Measurements from ENCODE around the gene AOC3.

Gene AOC3

DNA sequence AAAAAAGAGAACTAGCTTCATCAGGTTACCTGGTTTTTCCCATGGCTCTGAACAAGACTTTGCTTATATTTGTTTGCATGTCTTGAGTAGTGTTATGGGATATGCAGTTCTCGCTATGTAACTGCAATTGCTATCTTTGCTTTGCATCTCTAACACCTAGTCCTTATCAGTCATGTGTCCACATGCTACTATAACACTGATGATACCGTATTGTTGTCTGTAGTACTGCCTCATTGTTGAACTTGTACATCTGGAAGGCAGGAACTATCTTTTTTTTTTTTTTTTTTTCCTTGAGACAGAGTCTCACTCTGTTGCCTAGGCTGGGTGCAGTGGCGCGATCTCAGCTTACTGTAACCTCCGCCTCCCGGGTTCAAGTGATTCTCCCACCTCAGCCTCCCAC is 15.3 kb upstream of the AOC3 start:
- Histone ChIP-seq H3F3A (ENCODE audit: low read depth) (no peaks in the 10 kb centered on the region), H3K27me3 (ENCODE audit: insufficient read depth, low read length, poor library complexity, severe bottlenecking) (no peaks in the 10 kb centered on the region), H3K4me3 (ENCODE audit: low read length, poor library complexity, severe bottlenecking) (no peak overlapping the region), H4K20me1 (ENCODE audit: insufficient read depth, low read length, poor library complexity, severe bottlenecking) (peaks cover 12% of the 10 kb centered on the region), H3K4me2 (ENCODE audit: low read depth, low read length, poor library complexity, severe bottlenecking) (peak overlapping the region; percentile 28), H3K79me2 (ENCODE audit: insufficient read depth, low read length) (peaks cover 51% of the 10 kb centered on the region), H3K4me1 (ENCODE audit: insufficient read depth, low read length, poor library complexity, severe bottlenecking) (peaks cover 16% of the 10 kb centered on the region), H3K9ac (ENCODE audit: low read depth, low read length, poor library complexity, severe bottlenecking) (no peak overlapping the region), H3K9me2 (replicated peaks; ENCODE audit: low read depth, low read length) (no peaks in the 10 kb centered on the region), H3K36me3 (ENCODE audit: insufficient read depth, low read length) (peaks cover 31% of the 10 kb centered on the region; the same call in 1 of the 2 replicates), H2AFZ (ENCODE audit: low read length) (no peak overlapping the region), H3K9me3 (ENCODE audit: insufficient read depth, low read depth, low read length) (no peaks in the 10 kb centered on the region)
- TF ChIP-seq, protein P1, sequence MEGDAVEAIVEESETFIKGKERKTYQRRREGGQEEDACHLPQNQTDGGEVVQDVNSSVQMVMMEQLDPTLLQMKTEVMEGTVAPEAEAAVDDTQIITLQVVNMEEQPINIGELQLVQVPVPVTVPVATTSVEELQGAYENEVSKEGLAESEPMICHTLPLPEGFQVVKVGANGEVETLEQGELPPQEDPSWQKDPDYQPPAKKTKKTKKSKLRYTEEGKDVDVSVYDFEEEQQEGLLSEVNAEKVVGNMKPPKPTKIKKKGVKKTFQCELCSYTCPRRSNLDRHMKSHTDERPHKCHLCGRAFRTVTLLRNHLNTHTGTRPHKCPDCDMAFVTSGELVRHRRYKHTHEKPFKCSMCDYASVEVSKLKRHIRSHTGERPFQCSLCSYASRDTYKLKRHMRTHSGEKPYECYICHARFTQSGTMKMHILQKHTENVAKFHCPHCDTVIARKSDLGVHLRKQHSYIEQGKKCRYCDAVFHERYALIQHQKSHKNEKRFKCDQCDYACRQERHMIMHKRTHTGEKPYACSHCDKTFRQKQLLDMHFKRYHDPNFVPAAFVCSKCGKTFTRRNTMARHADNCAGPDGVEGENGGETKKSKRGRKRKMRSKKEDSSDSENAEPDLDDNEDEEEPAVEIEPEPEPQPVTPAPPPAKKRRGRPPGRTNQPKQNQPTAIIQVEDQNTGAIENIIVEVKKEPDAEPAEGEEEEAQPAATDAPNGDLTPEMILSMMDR (conservative IDR thresholded peaks at IDR 0.05; ENCODE audit: low read length) = no peak
- TF ChIP-seq EZH2phosphoT487 (IDR thresholded peaks at IDR 0.05; ENCODE audit: borderline replicate concordance) = no peak

DNA sequence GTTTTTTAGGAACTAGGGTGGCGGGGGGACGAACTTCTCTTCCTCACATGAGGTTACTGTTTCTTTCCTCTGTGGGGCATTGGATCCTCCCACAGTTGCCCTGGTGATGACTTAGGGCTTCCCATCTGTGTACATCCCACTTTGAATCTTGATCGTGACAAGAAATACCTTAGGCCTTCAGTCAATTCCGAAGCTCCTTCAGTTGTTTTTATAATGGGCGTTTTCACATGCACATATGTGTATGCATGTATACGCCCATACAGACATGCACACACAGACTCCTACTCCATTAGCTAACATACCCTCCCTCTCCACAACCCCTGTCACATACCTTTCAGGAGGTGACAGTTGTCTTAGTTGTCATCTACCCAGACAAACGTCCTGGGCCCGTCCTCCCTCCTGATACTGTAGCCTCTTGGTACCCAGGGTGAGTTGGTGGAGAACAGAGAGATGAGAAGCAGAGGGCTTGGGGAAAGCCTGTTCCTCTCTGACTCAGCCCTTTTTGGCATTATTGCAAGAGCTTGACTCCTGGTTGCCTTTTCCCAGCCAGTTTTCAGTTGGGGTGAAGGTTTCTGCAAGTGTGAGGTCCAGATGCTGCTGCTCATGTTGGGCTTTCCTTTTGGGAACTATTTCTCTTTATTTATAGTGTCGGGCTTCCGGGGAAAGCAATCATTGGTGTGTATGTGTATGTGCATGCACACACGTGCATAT is 8.9 kb upstream of the AOC3 start:
- peaks cover 7% of the 10 kb centered on the region; the same call in 1 of the 2 replicates for H3K79me2 ChIP-seq (ENCODE audit: insufficient read depth, low read length)
- no peaks in the 10 kb centered on the region for H4K20me1 ChIP-seq (ENCODE audit: insufficient read depth, low read length, poor library complexity, severe bottlenecking)
- no peaks in the 10 kb centered on the region for H3K4me1 ChIP-seq (ENCODE audit: insufficient read depth, low read length, poor library complexity, severe bottlenecking)
- H3K9me2 ChIP-seq (replicated peaks; ENCODE audit: low read depth, low read length) = no peaks in the 10 kb centered on the region
- H3K9ac ChIP-seq (ENCODE audit: low read depth, low read length, poor library complexity, severe bottlenecking) = no peak overlapping the region
- peaks cover 75% of the 10 kb centered on the region; the same call in 1 of the 2 replicates for H3K36me3 ChIP-seq (ENCODE audit: insufficient read depth, low read length)
- no peaks in the 10 kb centered on the region for H3K27me3 ChIP-seq (ENCODE audit: insufficient read depth, low read length, poor library complexity, severe bottlenecking)
- no peak overlapping the region for H3K4me3 ChIP-seq (ENCODE audit: low read length, poor library complexity, severe bottlenecking)
- no peak overlapping the region for H3K4me2 ChIP-seq (ENCODE audit: low read depth, low read length, poor library complexity, severe bottlenecking)
- no peaks in the 10 kb centered on the region for H3F3A ChIP-seq (ENCODE audit: low read depth)
- no peak overlapping the region for H2AFZ ChIP-seq (ENCODE audit: low read length)
- TF ChIP-seq, protein P1 (conservative IDR thresholded peaks at IDR 0.05; ENCODE audit: low read length) = no peak
- no peak for TF ChIP-seq EZH2phosphoT487 (IDR thresholded peaks at IDR 0.05; ENCODE audit: borderline replicate concordance)
- no peaks in the 10 kb centered on the region for H3K9me3 ChIP-seq (ENCODE audit: insufficient read depth, low read depth, low read length)

- H3K9me2 ChIP-seq (replicated peaks; ENCODE audit: low read depth, low read length) = no peaks in the 10 kb centered on the region
- no peaks in the 10 kb centered on the region for H3K4me1 ChIP-seq (ENCODE audit: insufficient read depth, low read length, poor library complexity, severe bottlenecking)
- H4K20me1 ChIP-seq (ENCODE audit: insufficient read depth, low read length, poor library complexity, severe bottlenecking) = no peaks in the 10 kb centered on the region
- H3K27me3 ChIP-seq (ENCODE audit: insufficient read depth, low read length, poor library complexity, severe bottlenecking) = no peaks in the 10 kb centered on the region
- no peaks in the 10 kb centered on the region for H3K9me3 ChIP-seq (ENCODE audit: insufficient read depth, low read depth, low read length)
- TF ChIP-seq, protein P1 (conservative IDR thresholded peaks at IDR 0.05; ENCODE audit: low read length) = peak; percentile 81
- no peak for TF ChIP-seq EZH2phosphoT487 (IDR thresholded peaks at IDR 0.05; ENCODE audit: borderline replicate concordance)
- H3F3A ChIP-seq (ENCODE audit: low read depth) = no peaks in the 10 kb centered on the region
- no peaks in the 10 kb centered on the region; the same call in 1 of the 2 replicates for H3K79me2 ChIP-seq (ENCODE audit: insufficient read depth, low read length)
- no peak overlapping the region for H3K4me3 ChIP-seq (ENCODE audit: low read length, poor library complexity, severe bottlenecking)
- no peak overlapping the region for H2AFZ ChIP-seq (ENCODE audit: low read length)
- H3K36me3 ChIP-seq (ENCODE audit: insufficient read depth, low read length) = peaks cover 64% of the 10 kb centered on the region; the same call in 1 of the 2 replicates
- H3K9ac ChIP-seq (ENCODE audit: low read depth, low read length, poor library complexity, severe bottlenecking) = no peak overlapping the region
- H3K4me2 ChIP-seq (ENCODE audit: low read depth, low read length, poor library complexity, severe bottlenecking) = no peak overlapping the region
Measured at GRCh38 chr17:42843358-42843934, 7.6 kb upstream of the AOC3 start.
